ENCODE data around the gene IPO11. TPM values are rescaled to one million over a fixed set of nuclear protein-coding genes. Genes with fewer than 3 reads are reported as not detected.
"Not testable (repeated sequence)": the region's sequence is repeated elsewhere in the genome, so short reads cannot be mapped to it uniquely, and the experiment has no call there.

The IPO11 gene
- total RNA-seq, 1 donor from 2014 or later, result 20.2 TPM

DNA sequence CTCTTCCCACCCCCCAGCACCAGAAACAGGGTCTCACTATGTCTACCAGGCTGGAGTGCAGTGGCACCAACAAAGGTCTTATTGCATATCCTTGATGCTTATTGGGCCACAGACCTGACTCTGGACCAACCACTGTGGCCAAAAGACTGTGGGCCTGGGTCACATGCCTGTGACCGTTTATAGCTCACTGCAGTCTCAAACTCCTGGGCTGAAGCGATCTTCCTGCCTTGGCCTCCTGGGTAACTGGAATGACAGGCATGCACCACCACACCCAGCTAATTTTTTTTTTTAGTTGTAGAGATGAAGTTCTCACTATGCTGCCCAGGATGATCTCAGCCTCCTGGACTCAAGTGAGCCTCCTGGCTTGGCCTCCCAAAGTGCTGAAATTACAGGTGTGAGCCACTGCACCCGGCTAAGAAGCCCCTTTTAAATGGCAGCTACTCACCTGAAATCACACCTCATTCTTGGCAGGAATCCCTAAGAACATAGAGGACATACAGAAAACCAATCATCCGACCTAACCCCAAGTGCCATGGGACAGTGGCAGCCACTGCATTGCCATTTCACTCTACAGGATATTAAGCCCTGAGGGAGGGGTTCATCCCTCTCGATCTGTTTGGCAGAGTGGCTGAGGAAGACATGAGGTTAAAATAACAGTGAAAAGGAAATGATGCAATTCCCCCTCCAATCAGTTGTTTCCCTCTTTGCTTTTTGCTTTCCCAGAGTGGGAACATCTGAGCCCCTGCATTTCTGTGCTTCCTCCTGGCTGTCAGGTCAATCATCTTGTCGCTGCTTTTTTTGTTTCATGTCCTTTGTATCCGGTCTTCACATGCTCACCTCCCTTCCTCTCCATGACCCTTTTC is 240.7 kb downstream of the IPO11 start:
- no peaks in the 10 kb centered on the region for H3K27me3 Mint-ChIP-seq (ENCODE audit: low read depth)
- H3K4me3 Mint-ChIP-seq (ENCODE audit: unreplicated experiment), result no peak overlapping the region
- H3K36me3 Mint-ChIP-seq (ENCODE audit: low read depth), result peaks cover 8% of the 10 kb centered on the region
- peaks cover 3% of the 10 kb centered on the region for H3K4me1 Mint-ChIP-seq (ENCODE audit: low read depth)
- peaks cover 20% of the 10 kb centered on the region for H3K9me3 Mint-ChIP-seq (ENCODE audit: low read depth)
- H3K27ac Mint-ChIP-seq (ENCODE audit: unreplicated experiment), result no peak overlapping the region
- no peak for DNase-seq (ENCODE audit: low spot score)
- TF ChIP-seq CTCF (IDR thresholded peaks at IDR 0.05), result no peak

- Mint-ChIP-seq H3K4me1 (ENCODE audit: low read depth) (peaks cover 3% of the 10 kb centered on the region), H3K27me3 (ENCODE audit: low read depth) (no peaks in the 10 kb centered on the region), H3K27ac (ENCODE audit: unreplicated experiment) (no peak overlapping the region), H3K9me3 (ENCODE audit: low read depth) (peaks cover 27% of the 10 kb centered on the region), H3K36me3 (ENCODE audit: low read depth) (peaks cover 8% of the 10 kb centered on the region), H3K4me3 (ENCODE audit: unreplicated experiment) (no peak overlapping the region)
- no peak for TF ChIP-seq CTCF (IDR thresholded peaks at IDR 0.05)
- no peak for DNase-seq (ENCODE audit: low spot score)
Measured at GRCh38 chr5:62653864-62654575, 241.5 kb downstream of the IPO11 start.

- H3K36me3 Mint-ChIP-seq (ENCODE audit: low read depth); H3K27ac Mint-ChIP-seq (ENCODE audit: unreplicated experiment); H3K27me3 Mint-ChIP-seq (ENCODE audit: low read depth); H3K4me1 Mint-ChIP-seq (ENCODE audit: low read depth); DNase-seq (ENCODE audit: low spot score); H3K4me3 Mint-ChIP-seq (ENCODE audit: unreplicated experiment): not testable (repeated sequence)
- peaks cover 39% of the 10 kb centered on the region for H3K9me3 Mint-ChIP-seq (ENCODE audit: low read depth)
Measured at GRCh38 chr5:62657772-62658171, 245.2 kb downstream of the IPO11 start.

GRCh38 chr5:62661126-62661525 is 248.6 kb downstream of the IPO11 start:
- Mint-ChIP-seq H3K27me3 (ENCODE audit: low read depth) (no peaks in the 10 kb centered on the region), H3K27ac (ENCODE audit: unreplicated experiment) (no peak overlapping the region), H3K36me3 (ENCODE audit: low read depth) (no peaks in the 10 kb centered on the region)

GRCh38 chr5:62662521-62662920 is 250.0 kb downstream of the IPO11 start:
- H3K9me3 Mint-ChIP-seq (ENCODE audit: low read depth), result peaks cover 26% of the 10 kb centered on the region
- H3K4me1 Mint-ChIP-seq (ENCODE audit: low read depth), result no peaks in the 10 kb centered on the region
- TF ChIP-seq CTCF (IDR thresholded peaks at IDR 0.05), result no peak
- no peaks in the 10 kb centered on the region for H3K36me3 Mint-ChIP-seq (ENCODE audit: low read depth)
- no peaks in the 10 kb centered on the region for H3K27me3 Mint-ChIP-seq (ENCODE audit: low read depth)
- no peak overlapping the region for H3K4me3 Mint-ChIP-seq (ENCODE audit: unreplicated experiment)
- no peak for DNase-seq (ENCODE audit: low spot score)
- no peak overlapping the region for H3K27ac Mint-ChIP-seq (ENCODE audit: unreplicated experiment)

More at GRCh38 chr5:62661126-62661525, 248.6 kb downstream of the IPO11 start:
- no peak for TF ChIP-seq CTCF (IDR thresholded peaks at IDR 0.05)
- no peaks in the 10 kb centered on the region for H3K4me1 Mint-ChIP-seq (ENCODE audit: low read depth)
- no peak for DNase-seq (ENCODE audit: low spot score)
- H3K4me3 Mint-ChIP-seq (ENCODE audit: unreplicated experiment), result no peak overlapping the region
- H3K9me3 Mint-ChIP-seq (ENCODE audit: low read depth), result peaks cover 31% of the 10 kb centered on the region

Measured in chondrocyte (in vitro differentiated cells).